HG03521 (cell line): Measurements from ENCODE around the gene TAF6L.
"Not testable (repeated sequence)": the region's sequence is repeated elsewhere in the genome, so short reads cannot be mapped to it uniquely, and the experiment has no call there.

Experiments
- ATAC-seq: cut with Tn5 transposase; IDR thresholded peaks from one replicate; pipeline ENCODE4 v1.9.1; 2021; ENCODE audit warnings: mild to moderate bottlenecking, moderate library complexity; ENCODE audit not compliant: unreplicated experiment

The TAF6L gene

GRCh38 chr11:62805076-62805892 lies 34.1 kb downstream of the TAF6L start, which contains the start of gene NXF1:
Gene NXF1 (minus strand): TSS chr11:62805440. CDS start chr11:62805356, 84 bp downstream.
- peak; percentile 81 for ATAC-seq

GRCh38 chr11:62805961-62806441 lies 34.8 kb downstream of the TAF6L start:
- no peak for ATAC-seq

- no peak for ATAC-seq
These were observed 35.5 kb downstream of the TAF6L start for GRCh38 chr11:62806611-62807121.

- ATAC-seq, result no peak
These were observed 39.6 kb downstream of the TAF6L start for GRCh38 chr11:62810748-62811147.

GRCh38 chr11:62811659-62812058 lies 40.5 kb downstream of the TAF6L start:
- no peak for ATAC-seq

GRCh38 chr11:62816557-62816956 lies 45.4 kb downstream of the TAF6L start:
- no peak for ATAC-seq

- ATAC-seq, result no peak
These were observed 45.9 kb downstream of the TAF6L start for GRCh38 chr11:62817129-62817528.

- ATAC-seq, result no peak
These were observed 52.5 kb downstream of the TAF6L start for GRCh38 chr11:62823677-62824076.

- not testable (repeated sequence) for ATAC-seq
These were observed 56.9 kb downstream of the TAF6L start for GRCh38 chr11:62828130-62828529.

GRCh38 chr11:62830904-62831519 lies 59.8 kb downstream of the TAF6L start:
- ATAC-seq, result no peak

GRCh38 chr11:62831520-62832335 lies 60.5 kb downstream of the TAF6L start, which contains the start of gene STX5:
Gene STX5 (minus strand): TSS chr11:62832051. CDS start chr11:62831243, 808 bp downstream.
- peak; percentile 83 for ATAC-seq

- ATAC-seq, result peak; percentile 10
These were observed 61.4 kb downstream of the TAF6L start, which contains the start of gene TEX54 for GRCh38 chr11:62832336-62833234. Gene TEX54 (minus strand): TSS chr11:62832841.

- no peak for ATAC-seq
These were observed 64.1 kb downstream of the TAF6L start for GRCh38 chr11:62835336-62835735.
